Activated CD4-positive, CD25-positive, alpha-beta regulatory T cell (primary cell): ENCODE results near the gene BRCC3.
"Not testable (repeated sequence)": the region's sequence is repeated elsewhere in the genome, so short reads cannot be mapped to it uniquely, and the experiment has no call there.

Source experiments
- DNase-seq, 4 experiments: peaks; one replicate each; lab custom pipeline; 2025; lab: John Stamatoyannopoulos, UW

Gene BRCC3

DNA sequence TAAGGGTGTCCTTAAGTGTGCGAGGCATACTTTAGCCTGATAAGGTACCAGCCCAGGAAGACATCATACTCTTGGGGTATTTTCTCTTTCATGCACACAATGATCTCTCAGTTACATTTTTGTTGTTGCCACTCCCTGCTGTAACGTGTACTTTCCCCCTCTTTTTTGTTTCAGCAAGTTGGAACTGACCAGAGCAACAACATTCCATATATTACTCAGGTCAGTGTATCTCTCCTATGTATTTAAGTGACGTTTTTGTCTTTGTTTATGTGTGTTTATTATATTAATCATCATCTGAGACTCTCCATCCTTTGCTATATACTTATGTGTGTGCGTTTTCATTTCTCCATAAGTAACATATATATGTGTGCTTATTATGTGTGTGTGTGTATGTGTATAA, 73.6 kb downstream of the BRCC3 start:
- DNase-seq, result no peak

DNA sequence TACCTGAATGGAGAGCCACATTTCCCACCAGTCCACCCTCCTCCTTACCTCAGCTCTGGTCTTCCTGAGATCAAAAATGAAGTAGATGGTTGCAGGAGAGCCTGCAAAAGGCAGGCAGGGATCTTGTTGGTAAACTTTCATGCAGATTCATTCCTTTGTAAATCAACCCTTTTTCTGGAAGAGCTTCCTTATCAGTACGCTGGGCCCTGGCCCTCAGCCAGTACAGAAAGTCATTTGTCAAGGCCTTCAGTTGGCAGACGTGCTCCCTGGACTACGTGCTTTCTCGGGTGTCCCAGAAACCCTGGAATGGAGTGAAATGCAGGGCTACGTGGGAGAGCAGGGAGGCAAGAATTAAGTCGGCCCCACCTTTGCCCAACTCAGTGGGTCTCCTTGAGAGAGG, 76.3 kb downstream of the BRCC3 start:
- not testable (repeated sequence) for DNase-seq

DNA sequence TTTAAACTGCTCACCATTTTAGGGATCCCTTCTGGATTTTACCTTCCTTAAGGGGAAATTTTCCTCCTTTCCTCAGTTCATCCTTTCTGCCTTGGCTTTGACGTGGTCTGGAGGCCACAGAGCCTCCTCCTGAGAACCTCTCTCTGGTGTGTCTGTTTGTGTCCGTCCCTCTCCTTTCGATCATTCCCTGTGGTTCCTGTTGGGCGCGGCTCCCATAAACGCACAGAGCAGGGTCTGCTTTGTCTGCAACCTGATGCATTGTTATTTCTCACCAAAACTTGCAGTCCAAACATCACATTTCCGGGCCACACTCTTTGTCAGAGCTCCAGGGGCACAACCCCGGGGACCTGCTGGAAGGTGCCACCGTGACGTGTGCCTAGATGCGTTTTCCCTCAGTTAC, 76.9 kb downstream of the BRCC3 start:
- DNase-seq, result not testable (repeated sequence)

DNA sequence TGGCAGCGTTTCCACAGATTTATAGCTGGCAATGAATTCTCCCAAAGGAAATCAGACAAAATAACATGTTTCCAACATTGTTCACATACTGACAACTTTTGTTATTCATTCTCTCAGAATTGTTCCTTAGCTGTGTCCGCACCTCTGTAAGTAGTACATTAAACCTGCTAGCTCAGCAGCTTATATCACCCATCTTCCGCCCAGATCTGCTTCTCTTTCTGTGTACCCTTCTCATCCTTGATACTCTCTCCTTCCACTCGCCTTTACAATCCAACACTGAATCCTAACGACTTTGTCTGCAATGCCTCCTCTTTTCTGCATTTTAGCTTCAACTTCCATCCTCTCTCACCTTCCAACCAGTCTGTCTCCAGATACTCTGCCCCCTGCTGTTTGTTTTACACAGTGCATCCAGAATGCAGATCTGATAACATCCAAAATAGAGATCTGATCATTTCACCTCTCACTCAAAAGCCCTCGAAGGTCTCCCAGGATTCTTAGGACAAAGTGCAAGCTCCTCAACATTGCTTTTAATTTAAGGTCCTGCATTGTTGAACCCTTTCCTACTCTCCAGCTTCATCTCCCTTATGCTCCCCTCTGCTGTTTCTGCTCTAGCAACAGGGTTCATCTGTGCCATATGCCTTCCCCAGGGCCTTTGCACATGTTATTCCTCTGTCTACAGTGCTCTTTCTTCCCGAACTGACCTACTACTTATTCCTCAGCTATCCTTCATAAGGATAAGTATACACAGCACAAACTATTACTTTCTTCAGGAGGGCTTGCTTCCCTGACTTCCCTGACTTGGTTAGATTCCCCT, 77.6 kb downstream of the BRCC3 start:
- DNase-seq, result no peak

DNA sequence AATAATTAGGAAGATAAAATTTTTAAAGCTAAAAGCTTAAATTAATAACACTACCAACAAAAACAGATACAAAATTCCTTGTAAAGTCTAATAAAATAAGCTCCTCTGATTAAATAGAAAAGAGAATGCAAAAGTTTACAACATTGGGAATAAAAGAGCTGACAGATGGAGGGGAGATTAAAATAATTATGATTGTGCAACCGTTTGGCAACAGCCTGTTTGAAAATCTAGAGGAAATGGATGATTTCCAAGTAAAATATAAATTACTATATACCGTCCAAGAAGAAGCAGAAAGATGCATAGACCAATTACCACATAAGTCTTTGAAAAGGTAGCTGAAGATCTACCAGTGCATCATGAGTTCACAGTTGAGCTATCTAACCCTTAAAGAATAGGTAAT, 98.6 kb downstream of the BRCC3 start:
- DNase-seq, result no peak
